Adrenal gland (tissue), 12 donors: ENCODE measurements around the gene BCL2L13. TPM values are rescaled to one million over a fixed set of nuclear protein-coding genes. Genes with fewer than 3 reads are reported as not detected.
A peak's percentile ranks its signal among the peaks of the same experiment; 100 is the strongest.

Source experiments
- DNase-seq, 7 donors: peaks; one replicate each; pipeline ENCODE4 v3.0.0-alpha.2; 2019 to 2020
- H3K27ac ChIP-seq, 5 donors: fragments of 200-600 bp; sonication (generic) in 4 of 5; 1 replicate in 3 of 5; 2 replicates in 2 of 5; pipeline versions ENCODE4 v1.5.1 to v1.8.0; 2016 to 2020; ENCODE audit warnings: mild to moderate bottlenecking in 1 of 5
- H3K27me3 ChIP-seq: fragments of 200-600 bp; 2 replicates; pipeline ENCODE4 v1.8.0; 2021
- H3K36me3 ChIP-seq, 2 donors: fragments of 200-600 bp; replicated peaks in 1 of 2; 1 replicate in 1 of 2; 2 replicates in 1 of 2; pipeline versions ENCODE4 v1.5.1 to v1.8.0; 2018 to 2022
- H3K4me1 ChIP-seq, 2 donors: fragments of 200-600 bp; replicated peaks in 1 of 2; 1 replicate in 1 of 2; 2 replicates in 1 of 2; pipeline versions ENCODE4 v1.5.1 to v1.8.0; 2018 to 2021
- H3K4me3 ChIP-seq, 4 donors: fragments of 200-600 bp; sonication (generic) in 3 of 4; one replicate each; pipeline ENCODE4 v1.5.1; 2016 to 2018
- H3K9me3 ChIP-seq, 3 donors: fragments of 200-600 bp; sonication (generic) in 1 of 3; replicated peaks in 1 of 3; 1 replicate in 2 of 3; 2 replicates in 1 of 3; pipeline versions ENCODE4 v1.5.1 to v1.8.0; 2016 to 2021
- CTCF ChIP-seq, 6 experiments: fragments of 450-650 bp in 4 of 6; fragments of 200-600 bp in 2 of 6; sonication (generic) in 1 of 6; IDR thresholded peaks; 1 replicate in 5 of 6; 2 replicates in 1 of 6; pipeline versions ENCODE4 v1.5.1 to v1.8.0; 2016 to 2021; ENCODE audit warnings: antibody characterized with exemption in 6 of 6, mild to moderate bottlenecking in 2 of 6, moderate library complexity in 1 of 6
- POLR2A ChIP-seq, 2 donors: fragments of 450-650 bp; IDR thresholded peaks; one replicate each; pipeline ENCODE4 v1.6.1; 2017; ENCODE audit warnings: antibody characterized with exemption in 2 of 2, mild to moderate bottlenecking in 2 of 2, moderate library complexity in 1 of 2
- WGBS, 4 donors: extraction: QIAGEN DNeasy Blood & Tissue Kit in 2 of 4; methylation state at CpG; one replicate each; pipeline versions ENCODE4 v1.1.5 to v1.1.7; 2013 to 2017; 5-methylcytosine and 5-hydroxymethylcytosine counted together
- intact Hi-C, 2 donors: fragments of 100-400 bp; cut with DNase I; formaldehyde crosslinking; loops; one replicate each; pipeline versions ENCODE4 v1.14.1 to v1.15.0; 2022 to 2023
- polyA plus RNA-seq, 3 donors: library from polyadenylated mRNA; stranded (reverse); fragments of 200-250 nt in 2 of 3; fragments of 350-450 nt in 1 of 3; fragmentation: Illumina TruSeq in 1 of 3; extraction: RNeasy Lipid Tissue Mini Kit (QIAGEN cat#74804) in 1 of 3; gene quantifications; one replicate each; pipeline ENCODE4 v1.2.3, GENCODE V29; 2013 to 2014
- total RNA-seq, 9 donors: library from RNA; depleted of rRNA in 4 of 9; stranded (reverse); fragments of >200 nt in 4 of 9; fragments of 120-200 nt in 1 of 9; fragmentation: NEBNext Ultra II Directional in 1 of 9; extraction: Animal tissue kit (Norgen Biotek cat#: 25700) in 1 of 9; gene quantifications; one replicate each; pipeline versions ENCODE4 v1.1.0 to v1.2.4, GENCODE V29; 2013 to 2023
- donor health status: healthy with polysubstance abuse.
- donor health status: Bipolar disorder and iron deficiency.
- donor health status: DM: yes; HTN: yes; CAD: no.
- donor health status: DM: no; HTN: no; CAD: no.
- donor health status: DM: no; HTN: no; CAD: no.
- donor health status: DM: yes; HTN: yes; CAD: no.

Gene BCL2L13
- total and polyA plus RNA-seq, 12 donors, result 30.9 to 142 (median 94.3) TPM

- no peak for TF ChIP-seq CTCF (IDR thresholded peaks at IDR 0.05)
- no peak for TF ChIP-seq POLR2A (IDR thresholded peaks at IDR 0.05)
- Histone ChIP-seq H3K36me3 (no peaks in the 10 kb centered on the region), H3K9me3 (no peaks in the 10 kb centered on the region), H3K27ac (no peak overlapping the region), H3K27me3 (no peaks in the 10 kb centered on the region), H3K4me3 (no peak overlapping the region), H3K4me1 (peaks cover 0 to 6% of the 10 kb centered on the region in 2 donors)
- intact Hi-C loops, result loop anchor here in 1 of 2 donors (10.0 kb wide), 1 partner anchor 105 kb away; no protein-coding TSS in a partner anchor
- DNase-seq, result no peak
- WGBS, 4 donors, result 89 to 96% (median 94%) methylated on average over 8 to 9 of the region's 9 CpGs
Measured at GRCh38 chr22:17769716-17770082, 131.1 kb downstream of the BCL2L13 start.

- H3K27me3 ChIP-seq, result no peaks in the 10 kb centered on the region
- H3K9me3 ChIP-seq, result no peaks in the 10 kb centered on the region
- H3K4me3 ChIP-seq, result no peak overlapping the region
- WGBS, 4 donors, result 91 to 93% (median 93%) methylated on average over 15 to 19 of the region's 19 CpGs
- peaks cover 0 to 6% of the 10 kb centered on the region in 2 donors for H3K4me1 ChIP-seq
- DNase-seq, result no peak
- no peak overlapping the region for H3K27ac ChIP-seq
- intact Hi-C loops, result no loop called here
- no peak for TF ChIP-seq CTCF (IDR thresholded peaks at IDR 0.05)
- no peak for TF ChIP-seq POLR2A (IDR thresholded peaks at IDR 0.05)
- no peaks in the 10 kb centered on the region for H3K36me3 ChIP-seq
Measured at GRCh38 chr22:17770180-17771077, 131.9 kb downstream of the BCL2L13 start.

GRCh38 chr22:17772249-17772957, 133.8 kb downstream of the BCL2L13 start:
- WGBS, 4 donors, result 68 to 88% (median 69%) methylated on average over 4 to 21 of the region's 21 CpGs

More at GRCh38 chr22:17772249-17772957, 133.8 kb downstream of the BCL2L13 start:
- Histone ChIP-seq H3K4me3 (no peak overlapping the region), H3K27ac (peak overlapping the region in 1 of 5 donors; percentile 34), H3K27me3 (no peaks in the 10 kb centered on the region), H3K9me3 (no peaks in the 10 kb centered on the region), H3K36me3 (no peaks in the 10 kb centered on the region), H3K4me1 (peaks cover 0 to 6% of the 10 kb centered on the region in 2 donors)
- TF ChIP-seq CTCF (IDR thresholded peaks at IDR 0.05), result no peak
- no peak for DNase-seq
- intact Hi-C loops, result no loop called here
